Smooth muscle cell (in vitro differentiated cells): ENCODE data around the gene MARCHF11. TPM values are rescaled to one million over a fixed set of nuclear protein-coding genes. Genes with fewer than 3 reads are reported as not detected.

Experiments used
- DNase-seq: peaks from one replicate; lab custom pipeline; 2025; ENCODE audit not compliant: unreplicated experiment; lab: John Stamatoyannopoulos, UW
- H2AFZ ChIP-seq: fragments of 200-600 bp; sonication (generic); 2 replicates; pipeline ENCODE4 v1.6.0; 2016; ENCODE audit warnings: antibody characterized with exemption, low read depth, mild to moderate bottlenecking
- H3F3A ChIP-seq: fragments of 200-600 bp; sonication (generic); 2 replicates; pipeline ENCODE4 v1.6.0; 2017; ENCODE audit warnings: antibody characterized with exemption, low read depth
- H3K27ac ChIP-seq: fragments of 200-600 bp; sonication (generic); 2 replicates; pipeline ENCODE4 v1.5.1; 2016; ENCODE audit warnings: low read depth, mild to moderate bottlenecking
- H3K27me3 ChIP-seq: fragments of 200-600 bp; sonication (generic); 2 replicates; pipeline ENCODE4 v1.6.1; 2016; ENCODE audit warnings: low read depth, mild to moderate bottlenecking
- H3K36me3 ChIP-seq: fragments of 200-600 bp; sonication (generic); 2 replicates; pipeline ENCODE4 v1.5.1; 2016; ENCODE audit warnings: low read depth
- H3K4me1 ChIP-seq: fragments of 200-600 bp; sonication (generic); 2 replicates; pipeline ENCODE4 v1.5.1; 2016; ENCODE audit warnings: low read depth
- H3K4me2 ChIP-seq: fragments of 200-600 bp; sonication (generic); 2 replicates; pipeline ENCODE4 v1.6.0; 2016; ENCODE audit warnings: mild to moderate bottlenecking
- H3K4me3 ChIP-seq: fragments of 200-600 bp; sonication (generic); 2 replicates; pipeline ENCODE4 v1.5.1; 2016; ENCODE audit warnings: mild to moderate bottlenecking
- H3K79me2 ChIP-seq: fragments of 200-600 bp; sonication (generic); 2 replicates; pipeline ENCODE4 v1.6.0; 2016; ENCODE audit warnings: low read depth, mild to moderate bottlenecking
- H3K9ac ChIP-seq: fragments of 200-600 bp; sonication (generic); 2 replicates; pipeline ENCODE4 v1.6.0; 2016; ENCODE audit warnings: low read depth
- H3K9me3 ChIP-seq: fragments of 200-600 bp; sonication (generic); replicated peaks from 2 replicates; pipeline ENCODE4 v1.5.1; 2016; ENCODE audit warnings: low read depth
- H4K20me1 ChIP-seq: fragments of 200-600 bp; sonication (generic); 2 replicates; pipeline ENCODE4 v1.6.0; 2016; ENCODE audit warnings: low read depth
- WGBS: methylation state at CpG from one replicate; pipeline ENCODE4 v1.1.7; 2016; ENCODE audit warnings: low lambda C conversion rate; 5-methylcytosine and 5-hydroxymethylcytosine counted together
- polyA plus RNA-seq: library from polyadenylated mRNA; unstranded; fragments of >200 nt; fragmentation: Nextera tagmentation; extraction: Ambion mirVana; gene quantifications from 2 replicates; pipeline ENCODE4 v1.2.1, GENCODE V29; 2016
- total RNA-seq: library from RNA; depleted of rRNA; stranded (reverse); fragments of >200 nt; gene quantifications from 2 replicates; pipeline ENCODE4 v1.2.3, GENCODE V29; 2014
- TF ChIP-seq, protein P1 (sequence below): fragments of 200-600 bp; sonication (generic); IDR thresholded peaks from 2 replicates; pipeline ENCODE4 v1.5.1; 2017; ENCODE audit warnings: borderline replicate concordance, mild to moderate bottlenecking, antibody characterized with exemption; ENCODE audit not compliant: insufficient read depth, poor library complexity, severe bottlenecking

Gene MARCHF11
- total and polyA plus RNA-seq, 2 experiments from 2014 or later, result not detected

- H3K9ac ChIP-seq, result no peak overlapping the region
- no peaks in the 10 kb centered on the region for H3K4me1 ChIP-seq
- no peak overlapping the region for H3K4me2 ChIP-seq
- no peak for DNase-seq
- H3F3A ChIP-seq, result no peaks in the 10 kb centered on the region
- H2AFZ ChIP-seq, result no peak overlapping the region
- H3K27ac ChIP-seq, result no peak overlapping the region
- no peak overlapping the region for H3K4me3 ChIP-seq
- H3K27me3 ChIP-seq, result no peaks in the 10 kb centered on the region
- 85% methylated on average over 8 of the region's 8 CpGs for WGBS
- H3K36me3 ChIP-seq, result no peaks in the 10 kb centered on the region
- H3K79me2 ChIP-seq, result no peaks in the 10 kb centered on the region
- no peaks in the 10 kb centered on the region for H4K20me1 ChIP-seq
- TF ChIP-seq, protein P1, sequence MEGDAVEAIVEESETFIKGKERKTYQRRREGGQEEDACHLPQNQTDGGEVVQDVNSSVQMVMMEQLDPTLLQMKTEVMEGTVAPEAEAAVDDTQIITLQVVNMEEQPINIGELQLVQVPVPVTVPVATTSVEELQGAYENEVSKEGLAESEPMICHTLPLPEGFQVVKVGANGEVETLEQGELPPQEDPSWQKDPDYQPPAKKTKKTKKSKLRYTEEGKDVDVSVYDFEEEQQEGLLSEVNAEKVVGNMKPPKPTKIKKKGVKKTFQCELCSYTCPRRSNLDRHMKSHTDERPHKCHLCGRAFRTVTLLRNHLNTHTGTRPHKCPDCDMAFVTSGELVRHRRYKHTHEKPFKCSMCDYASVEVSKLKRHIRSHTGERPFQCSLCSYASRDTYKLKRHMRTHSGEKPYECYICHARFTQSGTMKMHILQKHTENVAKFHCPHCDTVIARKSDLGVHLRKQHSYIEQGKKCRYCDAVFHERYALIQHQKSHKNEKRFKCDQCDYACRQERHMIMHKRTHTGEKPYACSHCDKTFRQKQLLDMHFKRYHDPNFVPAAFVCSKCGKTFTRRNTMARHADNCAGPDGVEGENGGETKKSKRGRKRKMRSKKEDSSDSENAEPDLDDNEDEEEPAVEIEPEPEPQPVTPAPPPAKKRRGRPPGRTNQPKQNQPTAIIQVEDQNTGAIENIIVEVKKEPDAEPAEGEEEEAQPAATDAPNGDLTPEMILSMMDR, result no peak
- H3K9me3 ChIP-seq, result no peaks in the 10 kb centered on the region
Measured at GRCh38 chr5:16037121-16037845, 142.3 kb downstream of the MARCHF11 start.

DNA sequence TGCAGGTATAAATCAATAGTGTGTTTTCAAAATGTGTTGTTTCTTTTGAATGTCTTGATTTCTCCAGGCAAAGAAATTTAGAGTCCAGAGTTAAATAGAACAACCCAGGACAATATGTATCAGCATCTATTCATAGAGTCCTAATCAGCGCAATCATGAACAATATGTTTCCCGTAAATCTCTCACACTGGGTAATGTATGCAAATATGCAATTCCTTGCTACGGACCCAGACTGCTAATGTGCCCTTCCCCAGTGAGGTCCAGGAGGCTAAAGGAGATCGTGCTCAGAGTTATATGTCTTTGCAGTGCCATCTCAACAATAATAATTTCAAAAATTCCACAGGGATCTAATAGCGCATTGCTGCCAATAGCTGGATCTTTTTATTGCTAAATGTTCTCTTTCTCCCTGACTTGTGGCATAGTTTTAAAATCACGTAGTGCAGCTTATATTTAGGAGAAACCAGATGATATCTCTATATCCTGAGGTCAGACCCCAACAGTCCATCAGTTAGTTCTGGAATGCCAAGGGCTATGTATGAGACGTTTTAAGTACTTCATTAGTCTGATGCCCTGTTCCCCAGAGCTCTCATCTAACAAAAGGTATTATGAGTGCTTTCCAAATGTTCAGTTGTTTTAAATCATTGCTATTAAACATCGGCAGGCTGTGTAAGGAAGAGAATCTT lies 145.1 kb downstream of the MARCHF11 start:
- no peak for DNase-seq
- H2AFZ ChIP-seq, result no peak overlapping the region
- 86% methylated on average over 8 of the region's 8 CpGs for WGBS
- TF ChIP-seq, protein P1, result no peak
- H3K27me3 ChIP-seq, result no peaks in the 10 kb centered on the region
- no peaks in the 10 kb centered on the region for H3F3A ChIP-seq
- H3K9ac ChIP-seq, result no peak overlapping the region
- no peaks in the 10 kb centered on the region for H3K4me1 ChIP-seq
- H3K9me3 ChIP-seq, result no peaks in the 10 kb centered on the region
- H3K79me2 ChIP-seq, result no peaks in the 10 kb centered on the region
- no peak overlapping the region for H3K27ac ChIP-seq
- no peak overlapping the region for H3K4me2 ChIP-seq
- no peaks in the 10 kb centered on the region for H4K20me1 ChIP-seq
- H3K36me3 ChIP-seq, result no peaks in the 10 kb centered on the region
- no peak overlapping the region for H3K4me3 ChIP-seq

DNA sequence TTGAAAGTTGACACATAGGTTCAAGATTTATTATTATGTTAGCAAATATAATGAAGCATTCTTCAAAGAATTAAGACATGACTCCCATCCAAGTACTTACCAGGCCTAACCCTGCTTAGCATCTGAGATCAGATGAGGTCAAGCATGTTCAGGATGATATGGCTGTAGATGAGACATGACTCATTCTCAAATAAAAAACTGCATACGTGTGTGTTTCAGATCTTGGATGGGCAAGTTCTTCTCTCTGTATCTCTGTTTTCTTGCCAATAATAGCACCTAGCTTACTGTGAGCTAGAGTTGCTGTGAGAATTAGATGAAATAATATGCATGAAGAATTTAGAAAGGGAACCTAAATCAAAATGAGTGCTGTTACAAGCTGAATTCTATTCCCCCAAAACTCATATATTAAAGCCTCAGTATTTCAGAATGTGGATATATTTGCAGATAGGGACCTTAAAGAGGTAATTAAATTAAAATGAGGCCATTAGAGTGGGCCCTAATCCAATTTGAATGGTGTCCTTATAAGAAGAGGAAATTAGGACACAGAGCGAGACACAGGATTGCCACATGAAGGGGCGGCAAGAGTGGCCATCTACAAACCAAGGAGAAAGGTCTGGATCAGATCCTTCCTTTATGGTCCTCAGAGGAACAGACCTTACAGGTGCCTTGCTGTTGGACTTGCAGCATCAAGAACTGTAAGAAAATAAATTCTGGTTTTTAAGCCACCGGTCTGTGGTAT lies 146.2 kb downstream of the MARCHF11 start:
- TF ChIP-seq, protein P1, result no peak
- H3K79me2 ChIP-seq, result no peaks in the 10 kb centered on the region
- DNase-seq, result no peak
- H3K27me3 ChIP-seq, result no peaks in the 10 kb centered on the region
- no peak overlapping the region for H2AFZ ChIP-seq
- H3F3A ChIP-seq, result no peaks in the 10 kb centered on the region
- H3K4me2 ChIP-seq, result no peak overlapping the region
- no peaks in the 10 kb centered on the region for H4K20me1 ChIP-seq
- H3K27ac ChIP-seq, result no peak overlapping the region
- H3K4me3 ChIP-seq, result no peak overlapping the region
- no peaks in the 10 kb centered on the region for H3K36me3 ChIP-seq
- no peaks in the 10 kb centered on the region for H3K9me3 ChIP-seq
- H3K4me1 ChIP-seq, result no peaks in the 10 kb centered on the region
- WGBS, result 94% methylated on average over 4 of the region's 4 CpGs
- H3K9ac ChIP-seq, result no peak overlapping the region
